Osteocyte (in vitro differentiated cells): ENCODE results near the gene BAIAP2L2. TPM values are rescaled to one million over a fixed set of nuclear protein-coding genes. Genes with fewer than 3 reads are reported as not detected.
A peak's percentile ranks its signal among the peaks of the same experiment; 100 is the strongest.

Source experiments
- DNase-seq: peaks from one replicate; pipeline ENCODE4 v3.0.0; 2021; ENCODE audit warnings: mixed read lengths; ENCODE audit not compliant: unreplicated experiment; ENCODE audit errors: extremely low spot score
- H3K27ac Mint-ChIP-seq: one replicate; pipeline ENCODE4 v1.8.0; 2021; ENCODE audit warnings: mild to moderate bottlenecking, mixed read lengths; ENCODE audit not compliant: unreplicated experiment
- H3K27me3 Mint-ChIP-seq: one replicate; pipeline ENCODE4 v1.8.0; 2021; ENCODE audit warnings: mixed read lengths; ENCODE audit not compliant: unreplicated experiment
- H3K36me3 Mint-ChIP-seq: one replicate; pipeline ENCODE4 v1.8.0; 2021; ENCODE audit warnings: mixed read lengths; ENCODE audit not compliant: unreplicated experiment
- H3K4me1 Mint-ChIP-seq: one replicate; pipeline ENCODE4 v1.8.0; 2021; ENCODE audit warnings: mixed read lengths; ENCODE audit not compliant: unreplicated experiment
- H3K4me3 Mint-ChIP-seq: one replicate; pipeline ENCODE4 v1.8.0; 2021; ENCODE audit warnings: mild to moderate bottlenecking, moderate library complexity, mixed read lengths; ENCODE audit not compliant: unreplicated experiment
- H3K9me3 Mint-ChIP-seq: one replicate; pipeline ENCODE4 v1.8.0; 2021; ENCODE audit warnings: mixed read lengths; ENCODE audit not compliant: unreplicated experiment
- CTCF ChIP-seq: fragments of 200-600 bp; sonication (generic); IDR thresholded peaks from 2 replicates; pipeline ENCODE4 v1.5.0; 2021; ENCODE audit warnings: antibody characterized with exemption, mild to moderate bottlenecking, moderate library complexity
- total RNA-seq: library from RNA; stranded (reverse); gene quantifications from 2 replicates; pipeline ENCODE4 v1.2.1, GENCODE V29; 2021

Gene BAIAP2L2
- total RNA-seq, 1 donor from 2014 or later, result 0.48 TPM

GRCh38 chr22:38072322-38073149, 37.9 kb downstream of the BAIAP2L2 start:
- Mint-ChIP-seq H3K9me3 (no peaks in the 10 kb centered on the region), H3K36me3 (peaks cover 7% of the 10 kb centered on the region), H3K27ac (no peak overlapping the region), H3K27me3 (no peaks in the 10 kb centered on the region), H3K4me1 (peaks cover 10% of the 10 kb centered on the region), H3K4me3 (no peak overlapping the region)
- TF ChIP-seq CTCF, result no peak
- no peak for DNase-seq

GRCh38 chr22:38071421-38072321, 38.8 kb downstream of the BAIAP2L2 start:
- Mint-ChIP-seq H3K36me3 (peaks cover 7% of the 10 kb centered on the region), H3K4me1 (peaks cover 10% of the 10 kb centered on the region), H3K27me3 (no peaks in the 10 kb centered on the region), H3K27ac (no peak overlapping the region), H3K4me3 (no peak overlapping the region), H3K9me3 (no peaks in the 10 kb centered on the region)
- DNase-seq, result no peak
- no peak for TF ChIP-seq CTCF

- Mint-ChIP-seq H3K36me3 (peaks cover 9% of the 10 kb centered on the region), H3K9me3 (no peaks in the 10 kb centered on the region), H3K4me1 (peaks cover 10% of the 10 kb centered on the region), H3K27me3 (no peaks in the 10 kb centered on the region), H3K27ac (peak overlapping the region; percentile 81), H3K4me3 (no peak overlapping the region)
- TF ChIP-seq CTCF, result no peak
- no peak for DNase-seq
These were observed 40.1 kb downstream of the BAIAP2L2 start for GRCh38 chr22:38070250-38070921.

GRCh38 chr22:38069372-38070249, 40.9 kb downstream of the BAIAP2L2 start:
- Mint-ChIP-seq H3K4me1 (peaks cover 10% of the 10 kb centered on the region), H3K4me3 (no peak overlapping the region), H3K36me3 (peaks cover 11% of the 10 kb centered on the region), H3K27me3 (no peaks in the 10 kb centered on the region), H3K9me3 (no peaks in the 10 kb centered on the region), H3K27ac (peak overlapping the region; percentile 81)
- DNase-seq, result no peak
- peak; percentile 80 for TF ChIP-seq CTCF
